H9 (cell line): ENCODE data around the gene UVRAG. TPM values are rescaled to one million over a fixed set of nuclear protein-coding genes. Genes with fewer than 3 reads are reported as not detected.

Source experiments
- DNase-seq: peaks from one replicate; pipeline ENCODE4 v3.0.0-alpha.2; 2017
- H2AFZ ChIP-seq: one replicate; pipeline ENCODE4 v1.6.1; 2013; ENCODE audit warnings: mild to moderate bottlenecking, low read length, control low read depth, moderate library complexity
- H2AK5ac ChIP-seq: 2 replicates; pipeline ENCODE4 v1.6.1; 2013; ENCODE audit warnings: low read length, control low read depth, mixed read lengths; ENCODE audit not compliant: insufficient read length
- H2BK120ac ChIP-seq: one replicate; pipeline ENCODE4 v1.6.1; 2013; ENCODE audit warnings: low read depth, mild to moderate bottlenecking, low read length, control low read depth, inconsistent platforms; ENCODE audit not compliant: poor library complexity, severe bottlenecking
- H2BK12ac ChIP-seq: 2 replicates; pipeline ENCODE4 v1.6.1; 2013; ENCODE audit warnings: low read length, control low read depth, mixed read lengths, low read depth; ENCODE audit not compliant: insufficient read length
- H2BK15ac ChIP-seq: 2 replicates; pipeline ENCODE4 v1.6.1; 2013; ENCODE audit warnings: low read depth, low read length, control low read depth
- H2BK20ac ChIP-seq: one replicate; pipeline ENCODE4 v1.6.1; 2013; ENCODE audit warnings: low read depth, mild to moderate bottlenecking, low read length, control low read depth, inconsistent platforms; ENCODE audit not compliant: poor library complexity, severe bottlenecking
- H2BK5ac ChIP-seq: 2 replicates; pipeline ENCODE4 v1.6.1; 2013; ENCODE audit warnings: low read length, control low read depth, mixed read lengths; ENCODE audit not compliant: insufficient read length
- H3K14ac ChIP-seq: 2 replicates; pipeline ENCODE4 v1.6.1; 2013; ENCODE audit warnings: low read length, control low read depth; ENCODE audit not compliant: insufficient read depth
- H3K18ac ChIP-seq: 2 replicates; pipeline ENCODE4 v1.6.1; 2013; ENCODE audit warnings: low read depth, mild to moderate bottlenecking, mixed read lengths, low read length, control low read depth; ENCODE audit not compliant: insufficient read length
- H3K23ac ChIP-seq: 2 replicates; pipeline ENCODE4 v1.6.1; 2013; ENCODE audit warnings: low read length, control low read depth, mixed read lengths, low read depth; ENCODE audit not compliant: insufficient read length
- H3K23me2 ChIP-seq: 2 replicates; pipeline ENCODE4 v1.6.1; 2013; ENCODE audit warnings: low read depth, mild to moderate bottlenecking, mixed read lengths, low read length, control low read depth; ENCODE audit not compliant: insufficient read length, poor library complexity, severe bottlenecking
- H3K27ac ChIP-seq: 2 replicates; pipeline ENCODE4 v1.5.1; 2013; ENCODE audit warnings: low read length, control low read depth, mixed read lengths, low read depth; ENCODE audit not compliant: insufficient read length
- H3K27me3 ChIP-seq: 2 replicates; pipeline ENCODE4 v1.6.1; 2013; ENCODE audit warnings: low read length, control low read depth, inconsistent platforms; ENCODE audit not compliant: insufficient read depth
- H3K4ac ChIP-seq: 2 replicates; pipeline ENCODE4 v1.6.1; 2013; ENCODE audit warnings: low read depth, mild to moderate bottlenecking, control low read depth, inconsistent platforms, low read length, moderate library complexity
- H3K4me1 ChIP-seq: 2 replicates; pipeline ENCODE4 v1.6.1; 2013; ENCODE audit warnings: low read length, control low read depth, inconsistent platforms; ENCODE audit not compliant: insufficient read depth
- H3K4me2 ChIP-seq: 2 replicates; pipeline ENCODE4 v1.6.1; 2013; ENCODE audit warnings: low read length, control low read depth, mixed read lengths; ENCODE audit not compliant: insufficient read length, insufficient read depth
- H3K56ac ChIP-seq: 2 replicates; pipeline ENCODE4 v1.6.1; 2013; ENCODE audit warnings: low read depth, mild to moderate bottlenecking, mixed read lengths, low read length, control low read depth; ENCODE audit not compliant: insufficient read length
- H3K79me1 ChIP-seq: 2 replicates; pipeline ENCODE4 v1.6.1; 2013; ENCODE audit warnings: low read depth, mild to moderate bottlenecking, moderate library complexity, low read length, control low read depth, inconsistent platforms; ENCODE audit not compliant: insufficient read depth, poor library complexity, severe bottlenecking
- H3K79me2 ChIP-seq: 2 replicates; pipeline ENCODE4 v1.6.1; 2013; ENCODE audit warnings: low read length, control low read depth, inconsistent platforms; ENCODE audit not compliant: insufficient read depth
- H3K9ac ChIP-seq: 2 replicates; pipeline ENCODE4 v1.6.1; 2013; ENCODE audit warnings: low read length, control low read depth, mixed read lengths; ENCODE audit not compliant: insufficient read length; ENCODE audit errors: extremely low read depth
- H3K9me3 ChIP-seq: one replicate; pipeline ENCODE4 v1.6.1; 2013; ENCODE audit warnings: low read depth, low read length, inconsistent platforms; ENCODE audit not compliant: control insufficient read depth
- H3T11ph ChIP-seq: one replicate; pipeline ENCODE4 v1.6.1; 2013; ENCODE audit warnings: mild to moderate bottlenecking, low read length, control low read depth, inconsistent platforms
- H4K20me1 ChIP-seq: one replicate; pipeline ENCODE4 v1.6.1; 2013; ENCODE audit not compliant: control insufficient read depth, insufficient read length, insufficient read depth
- H4K5ac ChIP-seq: 2 replicates; pipeline ENCODE4 v1.6.1; 2013; ENCODE audit warnings: low read depth, mild to moderate bottlenecking, mixed read lengths, low read length, control low read depth; ENCODE audit not compliant: insufficient read length
- H4K8ac ChIP-seq: replicated peaks from 2 replicates; pipeline ENCODE4 v1.6.1; 2013; ENCODE audit warnings: low read length, control low read depth, mixed read lengths, low read depth; ENCODE audit not compliant: insufficient read length
- H4K91ac ChIP-seq: 2 replicates; pipeline ENCODE4 v1.6.1; 2013; ENCODE audit warnings: low read depth, mild to moderate bottlenecking, moderate library complexity, mixed read lengths, low read length, control low read depth; ENCODE audit not compliant: insufficient read length
- H3K27ac Mint-ChIP-seq, 3 experiments: 2 replicates in 2 of 3; 3 replicates in 1 of 3; pipeline ENCODE4 v1.8.0; 2020 to 2021; ENCODE audit warnings: mixed read lengths in 3 of 3, mild to moderate bottlenecking in 1 of 3, moderate library complexity in 1 of 3
- H3K27me3 Mint-ChIP-seq: 2 replicates; pipeline ENCODE4 v1.8.0; 2021; ENCODE audit warnings: low read depth, mild to moderate bottlenecking, moderate library complexity, mixed read lengths
- H3K36me3 Mint-ChIP-seq, 3 experiments: 2 replicates in 2 of 3; 3 replicates in 1 of 3; pipeline ENCODE4 v1.8.0; 2020 to 2021; ENCODE audit warnings: low read depth in 3 of 3, mixed read lengths in 3 of 3; ENCODE audit not compliant: insufficient read depth in 1 of 3
- H3K4me1 Mint-ChIP-seq, 2 experiments: 2 replicates each; pipeline ENCODE4 v1.8.0; 2020; ENCODE audit warnings: mixed read lengths in 2 of 2
- H3K4me3 Mint-ChIP-seq, 2 experiments: 2 replicates in 1 of 2; 3 replicates in 1 of 2; pipeline ENCODE4 v1.8.0; 2020 to 2021; ENCODE audit warnings: mild to moderate bottlenecking in 2 of 2, mixed read lengths in 2 of 2, moderate library complexity in 1 of 2
- H3K9me3 Mint-ChIP-seq, 2 experiments: 2 replicates in 1 of 2; 3 replicates in 1 of 2; pipeline ENCODE4 v1.8.0; 2020; ENCODE audit warnings: mild to moderate bottlenecking in 2 of 2, mixed read lengths in 2 of 2, moderate library complexity in 1 of 2
- WGBS: extraction: QIAGEN DNeasy Blood & Tissue Kit; methylation state at CpG from one replicate; pipeline ENCODE4 v1.1.7; 2013; ENCODE audit warnings: missing lambda C conversion rate, low lambda C conversion rate, mixed read lengths; ENCODE audit not compliant: insufficient read length; ENCODE audit errors: extremely low coverage; 5-methylcytosine and 5-hydroxymethylcytosine counted together
- total RNA-seq: library from RNA; stranded (reverse); gene quantifications from 2 replicates; pipeline ENCODE4 v1.2.1, GENCODE V29; 2021
- TF ChIP-seq, protein P1 (sequence below): fragments of 200-600 bp; sonication (generic); conservative IDR thresholded peaks from 3 replicates; pipeline ENCODE4 v1.8.0; 2021; ENCODE audit warnings: antibody characterized with exemption, mild to moderate bottlenecking

UVRAG gene
- total RNA-seq, 1 experiment from 2014 or later, result 18.5 TPM

DNA sequence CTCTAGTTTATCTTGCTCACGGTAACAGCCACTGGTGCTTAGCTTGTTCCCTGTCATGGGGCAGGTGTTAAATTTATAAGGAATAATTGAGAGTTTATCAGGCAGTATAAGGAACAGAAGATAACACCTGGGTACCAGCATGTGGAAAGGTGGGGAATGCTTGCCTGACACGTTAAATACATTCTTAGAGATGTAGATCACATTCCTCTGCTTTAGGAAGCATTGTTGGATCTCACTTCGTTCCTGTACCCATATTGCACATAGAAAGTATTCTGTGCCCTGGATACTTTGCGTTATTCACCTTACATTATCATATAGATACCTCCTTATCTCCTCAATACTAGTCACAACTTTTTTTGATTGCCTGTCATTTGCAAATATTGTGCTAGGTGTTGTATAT is 114.7 kb downstream of the UVRAG start:
- no peak overlapping the region for H3K27ac ChIP-seq
- H2BK20ac ChIP-seq, result no peak overlapping the region
- TF ChIP-seq, protein P1, sequence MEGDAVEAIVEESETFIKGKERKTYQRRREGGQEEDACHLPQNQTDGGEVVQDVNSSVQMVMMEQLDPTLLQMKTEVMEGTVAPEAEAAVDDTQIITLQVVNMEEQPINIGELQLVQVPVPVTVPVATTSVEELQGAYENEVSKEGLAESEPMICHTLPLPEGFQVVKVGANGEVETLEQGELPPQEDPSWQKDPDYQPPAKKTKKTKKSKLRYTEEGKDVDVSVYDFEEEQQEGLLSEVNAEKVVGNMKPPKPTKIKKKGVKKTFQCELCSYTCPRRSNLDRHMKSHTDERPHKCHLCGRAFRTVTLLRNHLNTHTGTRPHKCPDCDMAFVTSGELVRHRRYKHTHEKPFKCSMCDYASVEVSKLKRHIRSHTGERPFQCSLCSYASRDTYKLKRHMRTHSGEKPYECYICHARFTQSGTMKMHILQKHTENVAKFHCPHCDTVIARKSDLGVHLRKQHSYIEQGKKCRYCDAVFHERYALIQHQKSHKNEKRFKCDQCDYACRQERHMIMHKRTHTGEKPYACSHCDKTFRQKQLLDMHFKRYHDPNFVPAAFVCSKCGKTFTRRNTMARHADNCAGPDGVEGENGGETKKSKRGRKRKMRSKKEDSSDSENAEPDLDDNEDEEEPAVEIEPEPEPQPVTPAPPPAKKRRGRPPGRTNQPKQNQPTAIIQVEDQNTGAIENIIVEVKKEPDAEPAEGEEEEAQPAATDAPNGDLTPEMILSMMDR, result no peak
- no peaks in the 10 kb centered on the region for H3K9me3 ChIP-seq
- Mint-ChIP-seq H3K4me3 (no peak overlapping the region), H3K4me1 (no peaks in the 10 kb centered on the region; a peak in 1 of 4 replicates), H3K27me3 (no peaks in the 10 kb centered on the region), H3K9me3 (no peaks in the 10 kb centered on the region), H3K27ac (no peak overlapping the region), H3K36me3 (no peaks in the 10 kb centered on the region)
- no peak overlapping the region for H2AK5ac ChIP-seq
- no peaks in the 10 kb centered on the region for H3K79me2 ChIP-seq
- H4K5ac ChIP-seq, result no peak overlapping the region
- no peak overlapping the region for H2BK12ac ChIP-seq
- H2BK5ac ChIP-seq, result no peak overlapping the region
- H3K23ac ChIP-seq, result no peak overlapping the region
- no peak overlapping the region for H4K8ac ChIP-seq
- H3K4me2 ChIP-seq, result no peak overlapping the region
- H3T11ph ChIP-seq, result no peak overlapping the region
- H2BK120ac ChIP-seq, result no peak overlapping the region
- H2BK15ac ChIP-seq, result no peak overlapping the region
- no peak overlapping the region for H3K18ac ChIP-seq
- H2AFZ ChIP-seq, result no peak overlapping the region
- no peaks in the 10 kb centered on the region for H3K27me3 ChIP-seq
- no peak for DNase-seq
- no CpG with 5 or more reads among the region's 4 CpGs for WGBS
- no peaks in the 10 kb centered on the region for H3K79me1 ChIP-seq
- H3K9ac ChIP-seq, result no peak overlapping the region
- no peaks in the 10 kb centered on the region for H4K20me1 ChIP-seq
- H3K4ac ChIP-seq, result no peak overlapping the region
- H3K23me2 ChIP-seq, result no peaks in the 10 kb centered on the region
- no peaks in the 10 kb centered on the region for H3K4me1 ChIP-seq
- no peak overlapping the region for H3K14ac ChIP-seq
- H4K91ac ChIP-seq, result no peak overlapping the region
- no peak overlapping the region for H3K56ac ChIP-seq
